ENCODE data around the gene GIT2.

DNA sequence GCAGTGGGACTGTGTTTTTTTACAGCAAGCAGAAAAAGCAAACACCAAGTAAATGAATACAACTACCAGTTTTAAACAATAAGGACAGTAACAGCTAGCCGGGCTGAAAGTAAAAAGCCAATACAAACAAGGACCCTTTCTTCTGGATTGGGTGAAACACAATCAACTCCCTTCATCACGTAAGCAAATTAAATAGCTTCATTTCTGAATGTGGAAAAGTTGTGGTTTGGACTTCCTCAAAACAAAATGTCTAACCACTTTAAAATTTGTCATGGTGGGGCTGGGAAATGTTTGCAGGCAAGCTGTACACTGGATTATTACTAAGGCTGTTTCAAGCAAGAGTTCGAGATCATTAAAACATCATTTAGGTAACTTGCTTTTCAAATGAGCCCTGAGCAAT is 48.6 kb downstream of the GIT2 start:
- TF ChIP-seq, protein P1, sequence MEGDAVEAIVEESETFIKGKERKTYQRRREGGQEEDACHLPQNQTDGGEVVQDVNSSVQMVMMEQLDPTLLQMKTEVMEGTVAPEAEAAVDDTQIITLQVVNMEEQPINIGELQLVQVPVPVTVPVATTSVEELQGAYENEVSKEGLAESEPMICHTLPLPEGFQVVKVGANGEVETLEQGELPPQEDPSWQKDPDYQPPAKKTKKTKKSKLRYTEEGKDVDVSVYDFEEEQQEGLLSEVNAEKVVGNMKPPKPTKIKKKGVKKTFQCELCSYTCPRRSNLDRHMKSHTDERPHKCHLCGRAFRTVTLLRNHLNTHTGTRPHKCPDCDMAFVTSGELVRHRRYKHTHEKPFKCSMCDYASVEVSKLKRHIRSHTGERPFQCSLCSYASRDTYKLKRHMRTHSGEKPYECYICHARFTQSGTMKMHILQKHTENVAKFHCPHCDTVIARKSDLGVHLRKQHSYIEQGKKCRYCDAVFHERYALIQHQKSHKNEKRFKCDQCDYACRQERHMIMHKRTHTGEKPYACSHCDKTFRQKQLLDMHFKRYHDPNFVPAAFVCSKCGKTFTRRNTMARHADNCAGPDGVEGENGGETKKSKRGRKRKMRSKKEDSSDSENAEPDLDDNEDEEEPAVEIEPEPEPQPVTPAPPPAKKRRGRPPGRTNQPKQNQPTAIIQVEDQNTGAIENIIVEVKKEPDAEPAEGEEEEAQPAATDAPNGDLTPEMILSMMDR (IDR thresholded peaks at IDR 0.05; ENCODE audit: low read depth, low read length, poor library complexity, severe bottlenecking) = no peak
- no peak for TF ChIP-seq EZH2phosphoT487 (IDR thresholded peaks at IDR 0.05; ENCODE audit: borderline replicate concordance, low read length)
